Mesodermal cell (in vitro differentiated cells): ENCODE measurements around the gene UBALD1.
"Not testable (repeated sequence)": the region's sequence is repeated elsewhere in the genome, so short reads cannot be mapped to it uniquely, and the experiment has no call there.

ENCODE experiments used
- H3K27ac ChIP-seq: 2 replicates; pipeline ENCODE4 v1.7.0; 2013; ENCODE audit warnings: mild to moderate bottlenecking, low read depth, low read length, moderate library complexity; ENCODE audit not compliant: severe bottlenecking
- H3K36me3 ChIP-seq: 2 replicates; pipeline ENCODE4 v1.7.1; 2013; ENCODE audit warnings: mild to moderate bottlenecking, low read length, moderate library complexity; ENCODE audit not compliant: control insufficient read depth, insufficient read depth
- H3K4me1 ChIP-seq: one replicate; pipeline ENCODE4 v1.7.1; 2013; ENCODE audit warnings: mild to moderate bottlenecking, low read length; ENCODE audit not compliant: insufficient read depth, control insufficient read depth, poor library complexity, severe bottlenecking
- H3K4me3 ChIP-seq: 2 replicates; pipeline ENCODE4 v1.7.0; 2013; ENCODE audit warnings: low read length, control low read depth, mild to moderate bottlenecking; ENCODE audit not compliant: insufficient read depth, poor library complexity, severe bottlenecking; ENCODE audit errors: extremely low read depth
- H3K9me3 ChIP-seq: 2 replicates; pipeline ENCODE4 v1.7.1; 2013; ENCODE audit warnings: mild to moderate bottlenecking, low read length, moderate library complexity; ENCODE audit not compliant: control insufficient read depth
- WGBS, 2 experiments: methylation state at CpG; one replicate each; pipeline ENCODE4 v1.1.5; 2013; ENCODE audit warnings: missing lambda C conversion rate in 2 of 2; ENCODE audit not compliant: insufficient coverage in 2 of 2; 5-methylcytosine and 5-hydroxymethylcytosine counted together

UBALD1 gene

GRCh38 chr16:4654964-4655590 lies 40.4 kb upstream of the UBALD1 start:
- 97 to 100% methylated on average over 11 of the region's 12 CpGs for WGBS, 2 experiments
- H3K36me3 ChIP-seq, result peaks cover 83% of the 10 kb centered on the region
- no peaks in the 10 kb centered on the region for H3K4me1 ChIP-seq
- H3K4me3 ChIP-seq, result no peak overlapping the region
- H3K27ac ChIP-seq, result no peak overlapping the region
- no peaks in the 10 kb centered on the region for H3K9me3 ChIP-seq

GRCh38 chr16:4654011-4654963 lies 39.6 kb upstream of the UBALD1 start:
- 94% methylated on average over 9 to 12 of the region's 16 CpGs for WGBS, 2 experiments

GRCh38 chr16:4652561-4652960 lies 37.9 kb upstream of the UBALD1 start:
- 97 to 98% methylated on average over 21 to 25 of the region's 25 CpGs for whole genome bisulfite sequencing, 2 experiments
- Histone ChIP-seq H3K36me3 (peaks cover 82% of the 10 kb centered on the region), H3K4me3 (no peak overlapping the region), H3K4me1 (no peaks in the 10 kb centered on the region), H3K27ac (no peak overlapping the region), H3K9me3 (no peaks in the 10 kb centered on the region)

More at GRCh38 chr16:4654011-4654963, 39.6 kb upstream of the UBALD1 start:
- Histone ChIP-seq H3K4me3 (no peak overlapping the region), H3K27ac (no peak overlapping the region), H3K9me3 (no peaks in the 10 kb centered on the region), H3K36me3 (peaks cover 87% of the 10 kb centered on the region), H3K4me1 (no peaks in the 10 kb centered on the region)

GRCh38 chr16:4651827-4652226 lies 37.1 kb upstream of the UBALD1 start:
- H3K4me1 ChIP-seq, result no peaks in the 10 kb centered on the region
- H3K9me3 ChIP-seq, result no peaks in the 10 kb centered on the region
- WGBS, 2 experiments, result 97 to 99% methylated on average over 13 of the region's 13 CpGs
- H3K4me3 ChIP-seq, result no peak overlapping the region
- H3K27ac ChIP-seq, result no peak overlapping the region
- H3K36me3 ChIP-seq, result peaks cover 82% of the 10 kb centered on the region

GRCh38 chr16:4650443-4651074 lies 35.9 kb upstream of the UBALD1 start:
- 88 to 90% methylated on average over 11 to 13 of the region's 15 CpGs for WGBS, 2 experiments
- not testable (repeated sequence) for H3K4me1 ChIP-seq, H3K27ac ChIP-seq, H3K4me3 ChIP-seq, H3K9me3 ChIP-seq
- H3K36me3 ChIP-seq, result peaks cover 85% of the 10 kb centered on the region

- H3K27ac ChIP-seq, result no peak overlapping the region
- H3K9me3 ChIP-seq, result peaks cover 3% of the 10 kb centered on the region
- H3K4me1 ChIP-seq, result no peaks in the 10 kb centered on the region
- no peak overlapping the region for H3K4me3 ChIP-seq
- peaks cover 84% of the 10 kb centered on the region for H3K36me3 ChIP-seq
- 95 to 96% methylated on average over 20 to 24 of the region's 25 CpGs for WGBS, 2 experiments
These were observed 35.2 kb upstream of the UBALD1 start for GRCh38 chr16:4649744-4650442.

GRCh38 chr16:4648917-4649316 lies 34.2 kb upstream of the UBALD1 start:
- H3K27ac ChIP-seq, result no peak overlapping the region
- 93 to 95% methylated on average over 11 to 12 of the region's 13 CpGs for WGBS, 2 experiments
- H3K9me3 ChIP-seq, result peaks cover 3% of the 10 kb centered on the region
- H3K4me1 ChIP-seq, result no peaks in the 10 kb centered on the region
- no peak overlapping the region for H3K4me3 ChIP-seq
- H3K36me3 ChIP-seq, result peaks cover 76% of the 10 kb centered on the region

- WGBS, 2 experiments, result 91 to 96% methylated on average over 8 of the region's 8 CpGs
- H3K36me3 ChIP-seq, result peaks cover 73% of the 10 kb centered on the region
- peaks cover 3% of the 10 kb centered on the region for H3K9me3 ChIP-seq
- H3K4me3 ChIP-seq, result no peak overlapping the region
- no peak overlapping the region for H3K27ac ChIP-seq
- no peaks in the 10 kb centered on the region for H3K4me1 ChIP-seq
These were observed 32.9 kb upstream of the UBALD1 start for GRCh38 chr16:4647644-4647980.

- peaks cover 67% of the 10 kb centered on the region for H3K36me3 ChIP-seq
- H3K27ac ChIP-seq, result no peak overlapping the region
- peaks cover 3% of the 10 kb centered on the region for H3K9me3 ChIP-seq
- no peak overlapping the region for H3K4me3 ChIP-seq
- no peaks in the 10 kb centered on the region for H3K4me1 ChIP-seq
- WGBS, 2 experiments, result 98 to 99% methylated on average over 20 to 22 of the region's 22 CpGs
These were observed 32.3 kb upstream of the UBALD1 start for GRCh38 chr16:4646773-4647643.

GRCh38 chr16:4641895-4642294 lies 27.2 kb upstream of the UBALD1 start:
- Histone ChIP-seq H3K4me1 (no peaks in the 10 kb centered on the region), H3K4me3 (no peak overlapping the region), H3K36me3 (peaks cover 42% of the 10 kb centered on the region), H3K9me3 (peaks cover 3% of the 10 kb centered on the region), H3K27ac (no peak overlapping the region)
- 96 to 98% methylated on average over 7 to 12 of the region's 14 CpGs for WGBS, 2 experiments
